ENCODE measurements around the gene SPATA13.

Gene SPATA13

GRCh38 chr13:24165746-24166145 is 5.2 kb downstream of the SPATA13 start:
- no peak overlapping the region for H3K27ac ChIP-seq (ENCODE audit: low read depth, low read length)
- no peaks in the 10 kb centered on the region for H3K9me2 ChIP-seq (replicated peaks; ENCODE audit: insufficient read depth, low read length)
- no peaks in the 10 kb centered on the region for H3F3A ChIP-seq (ENCODE audit: insufficient read depth)
- H3K27me3 ChIP-seq (ENCODE audit: low read length): no peaks in the 10 kb centered on the region
- H3K9me3 ChIP-seq (ENCODE audit: insufficient read depth, low read length): no peaks in the 10 kb centered on the region
- TF ChIP-seq EZH2phosphoT487 (conservative IDR thresholded peaks at IDR 0.05; ENCODE audit: low read length): no peak
- TF ChIP-seq CTCF (IDR thresholded peaks at IDR 0.05; ENCODE audit: insufficient read depth, low read length, poor library complexity, severe bottlenecking): no peak
- H3K79me2 ChIP-seq (ENCODE audit: insufficient read depth, low read length): no peaks in the 10 kb centered on the region
- H3K4me2 ChIP-seq (ENCODE audit: low read depth, low read length, poor library complexity, severe bottlenecking): no peak overlapping the region
- no peak overlapping the region for H3K4me3 ChIP-seq (ENCODE audit: insufficient read depth, low read length, poor library complexity, severe bottlenecking)
- no peaks in the 10 kb centered on the region for H3K36me3 ChIP-seq (ENCODE audit: low read length)
- no peaks in the 10 kb centered on the region for H4K20me1 ChIP-seq (ENCODE audit: low read depth, low read length)
- no peak overlapping the region for H3K9ac ChIP-seq (ENCODE audit: low read length)
- no peak overlapping the region for H2AFZ ChIP-seq (ENCODE audit: low read depth, low read length, severe bottlenecking)

GRCh38 chr13:24166561-24166960 is 6.0 kb downstream of the SPATA13 start:
- TF ChIP-seq EZH2phosphoT487 (conservative IDR thresholded peaks at IDR 0.05; ENCODE audit: low read length): no peak
- TF ChIP-seq CTCF (IDR thresholded peaks at IDR 0.05; ENCODE audit: insufficient read depth, low read length, poor library complexity, severe bottlenecking): no peak
- Histone ChIP-seq H3K4me2 (ENCODE audit: low read depth, low read length, poor library complexity, severe bottlenecking) (no peak overlapping the region), H3K27ac (ENCODE audit: low read depth, low read length) (no peak overlapping the region), H3K9ac (ENCODE audit: low read length) (no peak overlapping the region), H3K9me2 (replicated peaks; ENCODE audit: insufficient read depth, low read length) (no peaks in the 10 kb centered on the region), H3K79me2 (ENCODE audit: insufficient read depth, low read length) (no peaks in the 10 kb centered on the region), H3F3A (ENCODE audit: insufficient read depth) (no peaks in the 10 kb centered on the region), H3K4me3 (ENCODE audit: insufficient read depth, low read length, poor library complexity, severe bottlenecking) (no peak overlapping the region), H3K36me3 (ENCODE audit: low read length) (no peaks in the 10 kb centered on the region), H3K9me3 (ENCODE audit: insufficient read depth, low read length) (no peaks in the 10 kb centered on the region), H4K20me1 (ENCODE audit: low read depth, low read length) (no peaks in the 10 kb centered on the region), H3K27me3 (ENCODE audit: low read length) (no peaks in the 10 kb centered on the region), H2AFZ (ENCODE audit: low read depth, low read length, severe bottlenecking) (no peak overlapping the region)

GRCh38 chr13:24167666-24168391 is 7.3 kb downstream of the SPATA13 start:
- no peaks in the 10 kb centered on the region for H3K9me3 ChIP-seq (ENCODE audit: insufficient read depth, low read length)
- no peaks in the 10 kb centered on the region for H4K20me1 ChIP-seq (ENCODE audit: low read depth, low read length)
- no peaks in the 10 kb centered on the region for H3F3A ChIP-seq (ENCODE audit: insufficient read depth)
- H2AFZ ChIP-seq (ENCODE audit: low read depth, low read length, severe bottlenecking): no peak overlapping the region
- no peak overlapping the region for H3K4me3 ChIP-seq (ENCODE audit: insufficient read depth, low read length, poor library complexity, severe bottlenecking)
- no peak for TF ChIP-seq EZH2phosphoT487 (conservative IDR thresholded peaks at IDR 0.05; ENCODE audit: low read length)
- no peak for TF ChIP-seq CTCF (IDR thresholded peaks at IDR 0.05; ENCODE audit: insufficient read depth, low read length, poor library complexity, severe bottlenecking)
- H3K27me3 ChIP-seq (ENCODE audit: low read length): no peaks in the 10 kb centered on the region
- no peaks in the 10 kb centered on the region for H3K36me3 ChIP-seq (ENCODE audit: low read length)
- no peak overlapping the region for H3K27ac ChIP-seq (ENCODE audit: low read depth, low read length)
- no peak overlapping the region for H3K4me2 ChIP-seq (ENCODE audit: low read depth, low read length, poor library complexity, severe bottlenecking)
- no peaks in the 10 kb centered on the region for H3K79me2 ChIP-seq (ENCODE audit: insufficient read depth, low read length)
- no peaks in the 10 kb centered on the region for H3K9me2 ChIP-seq (replicated peaks; ENCODE audit: insufficient read depth, low read length)
- no peak overlapping the region for H3K9ac ChIP-seq (ENCODE audit: low read length)
